GM23338 (cell line): ENCODE data around the gene ZNF524. TPM values are rescaled to one million over a fixed set of nuclear protein-coding genes. Genes with fewer than 3 reads are reported as not detected.

Source experiments
- ATAC-seq: fragments of 200-7000 bp; cut with Tn5 transposase; 3 replicates; pipeline ENCODE4 v1.9.1; 2020
- DNase-seq: peaks from one replicate; pipeline ENCODE4 v3.0.0-alpha.2; 2015; ENCODE audit warnings: low spot score
- H2AFZ ChIP-seq: fragments of 200-600 bp; sonication (generic); 2 replicates; pipeline ENCODE4 v1.8.0; 2016; ENCODE audit warnings: antibody characterized with exemption, mild to moderate bottlenecking, moderate library complexity
- H3F3A ChIP-seq: fragments of 200-600 bp; sonication (generic); replicated peaks from 2 replicates; pipeline ENCODE4 v1.8.0; 2017; ENCODE audit warnings: antibody characterized with exemption, mixed run types, low read depth
- H3K27ac ChIP-seq: fragments of 200-600 bp; sonication (generic); 2 replicates; pipeline ENCODE4 v1.6.1; 2016; ENCODE audit warnings: low read depth
- H3K27me3 ChIP-seq: fragments of 200-600 bp; sonication (generic); 2 replicates; pipeline ENCODE4 v1.8.0; 2016; ENCODE audit warnings: mild to moderate bottlenecking, mixed run types, moderate library complexity; ENCODE audit not compliant: insufficient read depth
- H3K36me3 ChIP-seq: fragments of 200-600 bp; sonication (generic); 2 replicates; pipeline ENCODE4 v1.8.0; 2016; ENCODE audit warnings: mild to moderate bottlenecking; ENCODE audit not compliant: insufficient read depth
- H3K4me1 ChIP-seq: fragments of 200-600 bp; sonication (generic); 2 replicates; pipeline ENCODE4 v1.8.0; 2016; ENCODE audit warnings: mild to moderate bottlenecking, moderate library complexity; ENCODE audit not compliant: insufficient read depth
- H3K4me2 ChIP-seq: fragments of 200-600 bp; sonication (generic); 2 replicates; pipeline ENCODE4 v1.7.1; 2017; ENCODE audit warnings: mixed run types
- H3K4me3 ChIP-seq: fragments of 200-600 bp; sonication (generic); 2 replicates; pipeline ENCODE4 v1.6.1; 2016; ENCODE audit warnings: mixed run types
- H3K79me2 ChIP-seq: fragments of 200-600 bp; sonication (generic); replicated peaks from 2 replicates; pipeline ENCODE4 v1.8.0; 2017; ENCODE audit warnings: mild to moderate bottlenecking; ENCODE audit not compliant: insufficient read depth
- H3K9me2 ChIP-seq: fragments of 200-600 bp; sonication (generic); 2 replicates; pipeline ENCODE4 v1.8.0; 2017; ENCODE audit not compliant: insufficient read depth
- H4K20me1 ChIP-seq: fragments of 200-600 bp; sonication (generic); replicated peaks from 2 replicates; pipeline ENCODE4 v1.8.0; 2017; ENCODE audit warnings: mild to moderate bottlenecking; ENCODE audit not compliant: insufficient read depth
- H3K27ac Mint-ChIP-seq: 2 replicates; pipeline ENCODE4 v1.8.0; 2020; ENCODE audit warnings: inconsistent platforms, mild to moderate bottlenecking, moderate library complexity, mixed read lengths
- H3K27me3 Mint-ChIP-seq: 3 replicates; pipeline ENCODE4 v1.8.0; 2022; ENCODE audit warnings: low read depth, mild to moderate bottlenecking, moderate library complexity, mixed read lengths, inconsistent platforms; ENCODE audit not compliant: insufficient read depth, poor library complexity
- H3K36me3 Mint-ChIP-seq: 3 replicates; pipeline ENCODE4 v1.8.0; 2021; ENCODE audit warnings: low read depth, mild to moderate bottlenecking, inconsistent platforms, moderate library complexity, mixed read lengths
- H3K4me1 Mint-ChIP-seq: 3 replicates; pipeline ENCODE4 v1.8.0; 2020; ENCODE audit warnings: mild to moderate bottlenecking, inconsistent platforms, mixed read lengths
- H3K4me3 Mint-ChIP-seq: 3 replicates; pipeline ENCODE4 v1.8.0; 2021; ENCODE audit warnings: moderate library complexity, mild to moderate bottlenecking, inconsistent platforms, mixed read lengths
- H3K9me3 Mint-ChIP-seq: 3 replicates; pipeline ENCODE4 v1.8.0; 2020; ENCODE audit warnings: moderate library complexity, mild to moderate bottlenecking, inconsistent platforms, mixed read lengths
- CREB1 ChIP-seq: fragments of 250-450 bp; sonication (Bioruptor Pico); IDR thresholded peaks from 2 replicates; pipeline ENCODE4 v1.5.0; 2020; ENCODE audit warnings: low read depth, mild to moderate bottlenecking, moderate library complexity
- EZH2 ChIP-seq: fragments of 200-600 bp; sonication (generic); IDR thresholded peaks from one replicate; pipeline ENCODE4 v1.8.0; 2017; ENCODE audit warnings: antibody characterized with exemption, mild to moderate bottlenecking, low read depth; ENCODE audit not compliant: unreplicated experiment
- EZH2phosphoT487 ChIP-seq: fragments of 200-600 bp; sonication (generic); IDR thresholded peaks from one replicate; pipeline ENCODE4 v1.8.1; 2018; ENCODE audit warnings: antibody characterized with exemption; ENCODE audit not compliant: unreplicated experiment
- JUNB ChIP-seq: IDR thresholded peaks from one replicate; pipeline ENCODE4 v1.6.1; 2016; ENCODE audit warnings: antibody characterized with exemption; ENCODE audit not compliant: unreplicated experiment
- NANOG ChIP-seq: IDR thresholded peaks from 2 replicates; pipeline ENCODE4 v1.6.1; 2016; ENCODE audit warnings: antibody characterized with exemption, borderline replicate concordance
- POLR2AphosphoS5 ChIP-seq: IDR thresholded peaks from 2 replicates; pipeline ENCODE4 v1.6.1; 2016; ENCODE audit warnings: antibody characterized with exemption, low read depth
- STAT1 ChIP-seq: IDR thresholded peaks from one replicate; pipeline ENCODE4 v1.6.1; 2016; ENCODE audit warnings: antibody characterized with exemption; ENCODE audit not compliant: unreplicated experiment
- ZNF114 ChIP-seq: fragments of 250-450 bp; sonication (Bioruptor Pico); IDR thresholded peaks from 2 replicates; pipeline ENCODE4 v1.5.0; 2020; ENCODE audit warnings: mild to moderate bottlenecking, moderate library complexity
- ZNF331 ChIP-seq: fragments of 250-450 bp; sonication (Bioruptor Pico); IDR thresholded peaks from 2 replicates; pipeline ENCODE4 v1.5.0; 2020; ENCODE audit warnings: low read depth, mild to moderate bottlenecking, moderate library complexity
- polyA plus RNA-seq: library from polyadenylated mRNA; unstranded; fragments of >200 nt; fragmentation: Nextera tagmentation; extraction: Ambion mirVana; gene quantifications from 2 replicates; pipeline ENCODE4 v1.2.1, GENCODE V29; 2016
- total RNA-seq: library from RNA; depleted of rRNA; stranded (reverse); fragments of >200 nt; shearing (Covaris generic); gene quantifications from 2 replicates; pipeline ENCODE4 v1.2.3, GENCODE V29; 2014
- TF ChIP-seq, protein P1 (sequence below), 2 experiments: fragments of 200-600 bp in 1 of 2; sonication (generic) in 1 of 2; conservative IDR thresholded peaks; 2 replicates each; pipeline versions ENCODE4 v1.5.1 to v1.6.1; 2016 to 2017; ENCODE audit warnings: antibody characterized with exemption in 2 of 2, low read depth in 2 of 2, mild to moderate bottlenecking in 2 of 2, moderate library complexity in 1 of 2
- TF ChIP-seq, protein P2 (sequence below): IDR thresholded peaks from one replicate; pipeline ENCODE4 v1.6.1; 2018; ENCODE audit warnings: antibody characterized with exemption; ENCODE audit not compliant: unreplicated experiment
- TF ChIP-seq, protein P3 (sequence below): IDR thresholded peaks from 2 replicates; pipeline ENCODE4 v1.6.1; 2016; ENCODE audit warnings: antibody characterized with exemption
- TF ChIP-seq, protein P4 (sequence below): fragments of 250-450 bp; sonication (Bioruptor Pico); IDR thresholded peaks from 2 replicates; pipeline ENCODE4 v1.5.0; 2020; ENCODE audit warnings: mild to moderate bottlenecking, moderate library complexity

The ZNF524 gene
- total and polyA plus RNA-seq, 2 experiments from 2014 or later = 6.0 to 8.3 TPM

DNA sequence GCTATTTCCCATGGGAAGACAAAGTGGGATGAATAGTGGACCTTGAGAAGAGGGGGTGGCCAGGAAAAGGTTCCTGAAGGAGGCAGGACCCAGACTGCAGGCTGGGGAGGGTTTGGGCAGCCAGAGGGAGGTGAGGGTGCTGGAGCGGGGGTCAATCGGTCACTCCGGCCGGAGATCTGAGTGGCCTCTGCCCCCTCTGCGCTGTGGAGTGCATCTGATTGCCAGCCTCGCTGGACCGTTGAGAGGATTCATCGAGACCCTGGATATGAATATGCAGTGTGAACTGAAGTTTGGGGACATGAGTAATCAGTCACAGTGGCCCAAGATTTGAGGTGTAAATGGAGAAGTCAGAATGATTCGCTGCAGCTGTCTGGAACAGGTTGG lies 35.2 kb downstream of the ZNF524 start:
- Histone ChIP-seq H3K9me2 (peaks cover 3% of the 10 kb centered on the region; the same call in 1 of the 2 replicates), H3F3A (peaks cover 21% of the 10 kb centered on the region), H3K36me3 (no peaks in the 10 kb centered on the region), H3K27me3 (no peaks in the 10 kb centered on the region), H3K4me3 (peak overlapping the region; percentile 84), H3K4me1 (peaks cover 9% of the 10 kb centered on the region), H3K27ac (0 out of 2 replicates have a peak overlapping the region, but pooled peaks have one; percentile 12), H4K20me1 (peaks cover 5% of the 10 kb centered on the region; the same call in 1 of the 2 replicates), H3K4me2 (peak overlapping the region; percentile 98), H2AFZ (peak overlapping the region; percentile 84; the same call in 1 of the 2 replicates), H3K79me2 (peaks cover 17% of the 10 kb centered on the region)
- Mint-ChIP-seq H3K27ac (peak overlapping the region; percentile 99), H3K27me3 (peaks cover 22% of the 10 kb centered on the region), H3K9me3 (peaks cover 8% of the 10 kb centered on the region), H3K4me1 (peaks cover 27% of the 10 kb centered on the region), H3K36me3 (peaks cover 18% of the 10 kb centered on the region), H3K4me3 (peak overlapping the region; percentile 100)
- ATAC-seq (no peak), DNase-seq (no peak)
- TF ChIP-seq ZNF114 = no peak
- TF ChIP-seq CREB1 (CRISPR knock-in tag) = no peak
- no peak for TF ChIP-seq NANOG
- no peak for TF ChIP-seq STAT1
- TF ChIP-seq, protein P1, sequence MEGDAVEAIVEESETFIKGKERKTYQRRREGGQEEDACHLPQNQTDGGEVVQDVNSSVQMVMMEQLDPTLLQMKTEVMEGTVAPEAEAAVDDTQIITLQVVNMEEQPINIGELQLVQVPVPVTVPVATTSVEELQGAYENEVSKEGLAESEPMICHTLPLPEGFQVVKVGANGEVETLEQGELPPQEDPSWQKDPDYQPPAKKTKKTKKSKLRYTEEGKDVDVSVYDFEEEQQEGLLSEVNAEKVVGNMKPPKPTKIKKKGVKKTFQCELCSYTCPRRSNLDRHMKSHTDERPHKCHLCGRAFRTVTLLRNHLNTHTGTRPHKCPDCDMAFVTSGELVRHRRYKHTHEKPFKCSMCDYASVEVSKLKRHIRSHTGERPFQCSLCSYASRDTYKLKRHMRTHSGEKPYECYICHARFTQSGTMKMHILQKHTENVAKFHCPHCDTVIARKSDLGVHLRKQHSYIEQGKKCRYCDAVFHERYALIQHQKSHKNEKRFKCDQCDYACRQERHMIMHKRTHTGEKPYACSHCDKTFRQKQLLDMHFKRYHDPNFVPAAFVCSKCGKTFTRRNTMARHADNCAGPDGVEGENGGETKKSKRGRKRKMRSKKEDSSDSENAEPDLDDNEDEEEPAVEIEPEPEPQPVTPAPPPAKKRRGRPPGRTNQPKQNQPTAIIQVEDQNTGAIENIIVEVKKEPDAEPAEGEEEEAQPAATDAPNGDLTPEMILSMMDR (conservative IDR thresholded peaks at IDR 0.05; ENCODE audit: low read depth in 2 of 2) = no peak
- no peak for TF ChIP-seq JUNB
- TF ChIP-seq, protein P2, sequence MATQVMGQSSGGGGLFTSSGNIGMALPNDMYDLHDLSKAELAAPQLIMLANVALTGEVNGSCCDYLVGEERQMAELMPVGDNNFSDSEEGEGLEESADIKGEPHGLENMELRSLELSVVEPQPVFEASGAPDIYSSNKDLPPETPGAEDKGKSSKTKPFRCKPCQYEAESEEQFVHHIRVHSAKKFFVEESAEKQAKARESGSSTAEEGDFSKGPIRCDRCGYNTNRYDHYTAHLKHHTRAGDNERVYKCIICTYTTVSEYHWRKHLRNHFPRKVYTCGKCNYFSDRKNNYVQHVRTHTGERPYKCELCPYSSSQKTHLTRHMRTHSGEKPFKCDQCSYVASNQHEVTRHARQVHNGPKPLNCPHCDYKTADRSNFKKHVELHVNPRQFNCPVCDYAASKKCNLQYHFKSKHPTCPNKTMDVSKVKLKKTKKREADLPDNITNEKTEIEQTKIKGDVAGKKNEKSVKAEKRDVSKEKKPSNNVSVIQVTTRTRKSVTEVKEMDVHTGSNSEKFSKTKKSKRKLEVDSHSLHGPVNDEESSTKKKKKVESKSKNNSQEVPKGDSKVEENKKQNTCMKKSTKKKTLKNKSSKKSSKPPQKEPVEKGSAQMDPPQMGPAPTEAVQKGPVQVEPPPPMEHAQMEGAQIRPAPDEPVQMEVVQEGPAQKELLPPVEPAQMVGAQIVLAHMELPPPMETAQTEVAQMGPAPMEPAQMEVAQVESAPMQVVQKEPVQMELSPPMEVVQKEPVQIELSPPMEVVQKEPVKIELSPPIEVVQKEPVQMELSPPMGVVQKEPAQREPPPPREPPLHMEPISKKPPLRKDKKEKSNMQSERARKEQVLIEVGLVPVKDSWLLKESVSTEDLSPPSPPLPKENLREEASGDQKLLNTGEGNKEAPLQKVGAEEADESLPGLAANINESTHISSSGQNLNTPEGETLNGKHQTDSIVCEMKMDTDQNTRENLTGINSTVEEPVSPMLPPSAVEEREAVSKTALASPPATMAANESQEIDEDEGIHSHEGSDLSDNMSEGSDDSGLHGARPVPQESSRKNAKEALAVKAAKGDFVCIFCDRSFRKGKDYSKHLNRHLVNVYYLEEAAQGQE = no peak
- no peak for TF ChIP-seq EZH2
- TF ChIP-seq, protein P3, sequence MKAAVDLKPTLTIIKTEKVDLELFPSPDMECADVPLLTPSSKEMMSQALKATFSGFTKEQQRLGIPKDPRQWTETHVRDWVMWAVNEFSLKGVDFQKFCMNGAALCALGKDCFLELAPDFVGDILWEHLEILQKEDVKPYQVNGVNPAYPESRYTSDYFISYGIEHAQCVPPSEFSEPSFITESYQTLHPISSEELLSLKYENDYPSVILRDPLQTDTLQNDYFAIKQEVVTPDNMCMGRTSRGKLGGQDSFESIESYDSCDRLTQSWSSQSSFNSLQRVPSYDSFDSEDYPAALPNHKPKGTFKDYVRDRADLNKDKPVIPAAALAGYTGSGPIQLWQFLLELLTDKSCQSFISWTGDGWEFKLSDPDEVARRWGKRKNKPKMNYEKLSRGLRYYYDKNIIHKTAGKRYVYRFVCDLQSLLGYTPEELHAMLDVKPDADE = no peak
- TF ChIP-seq, protein P4, sequence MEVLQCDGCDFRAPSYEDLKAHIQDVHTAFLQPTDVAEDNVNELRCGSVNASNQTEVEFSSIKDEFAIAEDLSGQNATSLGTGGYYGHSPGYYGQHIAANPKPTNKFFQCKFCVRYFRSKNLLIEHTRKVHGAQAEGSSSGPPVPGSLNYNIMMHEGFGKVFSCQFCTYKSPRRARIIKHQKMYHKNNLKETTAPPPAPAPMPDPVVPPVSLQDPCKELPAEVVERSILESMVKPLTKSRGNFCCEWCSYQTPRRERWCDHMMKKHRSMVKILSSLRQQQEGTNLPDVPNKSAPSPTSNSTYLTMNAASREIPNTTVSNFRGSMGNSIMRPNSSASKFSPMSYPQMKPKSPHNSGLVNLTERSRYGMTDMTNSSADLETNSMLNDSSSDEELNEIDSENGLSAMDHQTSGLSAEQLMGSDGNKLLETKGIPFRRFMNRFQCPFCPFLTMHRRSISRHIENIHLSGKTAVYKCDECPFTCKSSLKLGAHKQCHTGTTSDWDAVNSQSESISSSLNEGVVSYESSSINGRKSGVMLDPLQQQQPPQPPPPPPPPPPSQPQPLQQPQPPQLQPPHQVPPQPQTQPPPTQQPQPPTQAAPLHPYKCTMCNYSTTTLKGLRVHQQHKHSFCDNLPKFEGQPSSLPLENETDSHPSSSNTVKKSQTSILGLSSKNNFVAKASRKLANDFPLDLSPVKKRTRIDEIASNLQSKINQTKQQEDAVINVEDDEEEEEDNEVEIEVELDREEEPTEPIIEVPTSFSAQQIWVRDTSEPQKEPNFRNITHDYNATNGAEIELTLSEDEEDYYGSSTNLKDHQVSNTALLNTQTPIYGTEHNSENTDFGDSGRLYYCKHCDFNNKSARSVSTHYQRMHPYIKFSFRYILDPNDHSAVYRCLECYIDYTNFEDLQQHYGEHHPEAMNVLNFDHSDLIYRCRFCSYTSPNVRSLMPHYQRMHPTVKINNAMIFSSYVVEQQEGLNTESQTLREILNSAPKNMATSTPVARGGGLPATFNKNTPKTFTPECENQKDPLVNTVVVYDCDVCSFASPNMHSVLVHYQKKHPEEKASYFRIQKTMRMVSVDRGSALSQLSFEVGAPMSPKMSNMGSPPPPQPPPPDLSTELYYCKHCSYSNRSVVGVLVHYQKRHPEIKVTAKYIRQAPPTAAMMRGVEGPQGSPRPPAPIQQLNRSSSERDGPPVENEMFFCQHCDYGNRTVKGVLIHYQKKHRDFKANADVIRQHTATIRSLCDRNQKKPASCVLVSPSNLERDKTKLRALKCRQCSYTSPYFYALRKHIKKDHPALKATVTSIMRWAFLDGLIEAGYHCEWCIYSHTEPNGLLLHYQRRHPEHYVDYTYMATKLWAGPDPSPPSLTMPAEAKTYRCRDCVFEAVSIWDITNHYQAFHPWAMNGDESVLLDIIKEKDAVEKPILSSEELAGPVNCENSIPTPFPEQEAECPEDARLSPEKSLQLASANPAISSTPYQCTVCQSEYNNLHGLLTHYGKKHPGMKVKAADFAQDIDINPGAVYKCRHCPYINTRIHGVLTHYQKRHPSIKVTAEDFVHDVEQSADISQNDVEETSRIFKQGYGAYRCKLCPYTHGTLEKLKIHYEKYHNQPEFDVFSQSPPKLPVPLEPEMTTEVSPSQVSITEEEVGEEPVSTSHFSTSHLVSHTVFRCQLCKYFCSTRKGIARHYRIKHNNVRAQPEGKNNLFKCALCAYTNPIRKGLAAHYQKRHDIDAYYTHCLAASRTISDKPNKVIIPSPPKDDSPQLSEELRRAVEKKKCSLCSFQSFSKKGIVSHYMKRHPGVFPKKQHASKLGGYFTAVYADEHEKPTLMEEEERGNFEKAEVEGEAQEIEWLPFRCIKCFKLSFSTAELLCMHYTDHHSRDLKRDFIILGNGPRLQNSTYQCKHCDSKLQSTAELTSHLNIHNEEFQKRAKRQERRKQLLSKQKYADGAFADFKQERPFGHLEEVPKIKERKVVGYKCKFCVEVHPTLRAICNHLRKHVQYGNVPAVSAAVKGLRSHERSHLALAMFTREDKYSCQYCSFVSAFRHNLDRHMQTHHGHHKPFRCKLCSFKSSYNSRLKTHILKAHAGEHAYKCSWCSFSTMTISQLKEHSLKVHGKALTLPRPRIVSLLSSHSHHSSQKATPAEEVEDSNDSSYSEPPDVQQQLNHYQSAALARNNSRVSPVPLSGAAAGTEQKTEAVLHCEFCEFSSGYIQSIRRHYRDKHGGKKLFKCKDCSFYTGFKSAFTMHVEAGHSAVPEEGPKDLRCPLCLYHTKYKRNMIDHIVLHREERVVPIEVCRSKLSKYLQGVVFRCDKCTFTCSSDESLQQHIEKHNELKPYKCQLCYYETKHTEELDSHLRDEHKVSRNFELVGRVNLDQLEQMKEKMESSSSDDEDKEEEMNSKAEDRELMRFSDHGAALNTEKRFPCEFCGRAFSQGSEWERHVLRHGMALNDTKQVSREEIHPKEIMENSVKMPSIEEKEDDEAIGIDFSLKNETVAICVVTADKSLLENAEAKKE (CRISPR knock-in tag) = no peak
- TF ChIP-seq ZNF331 (CRISPR knock-in tag) = no peak
- TF ChIP-seq POLR2AphosphoS5 = no peak
- no peak for TF ChIP-seq EZH2phosphoT487
